GM04503 (cell line): Measurements from ENCODE around the gene GTPBP2.

Source experiments
- DNase-seq: peaks from one replicate; pipeline ENCODE4 v3.0.0-alpha.2; 2012; ENCODE audit warnings: low read depth

Gene GTPBP2

DNA sequence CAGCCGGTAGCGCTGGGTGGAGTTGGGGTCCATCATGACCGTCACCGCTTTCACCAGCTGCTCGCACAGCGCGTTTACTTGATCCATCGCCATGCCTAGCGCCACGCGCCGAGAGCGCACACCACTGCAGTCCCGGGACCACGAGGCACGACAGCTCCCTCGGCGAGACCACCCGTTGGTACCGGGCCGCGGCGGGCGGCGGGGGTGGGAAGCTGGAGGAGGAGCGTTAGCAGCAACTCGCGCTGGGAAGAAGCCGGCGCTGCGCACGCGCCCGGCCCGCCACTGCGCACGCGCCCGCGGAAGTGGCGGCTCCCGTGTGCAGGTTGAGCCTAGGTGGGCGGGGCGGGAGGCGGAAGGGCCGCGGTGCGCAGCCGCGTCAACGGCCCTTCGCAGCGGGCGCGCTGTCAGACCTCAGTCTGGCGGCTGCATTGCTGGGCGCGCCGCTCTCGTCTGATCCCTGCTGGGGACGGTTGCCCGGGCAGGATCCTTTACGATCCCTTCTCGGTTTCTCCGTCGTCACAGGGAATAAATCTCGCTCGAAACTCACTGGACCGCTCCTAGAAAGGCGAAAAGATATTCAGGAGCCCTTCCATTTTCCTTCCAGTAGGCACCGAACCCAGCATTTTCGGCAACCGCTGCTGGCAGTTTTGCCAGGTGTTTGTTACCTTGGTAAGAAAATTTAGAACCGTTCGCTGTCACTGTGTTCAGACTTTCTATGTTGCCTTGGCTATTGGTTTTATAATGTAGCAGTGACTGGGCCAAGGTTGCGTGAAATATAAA, 53.1 kb downstream of the GTPBP2 start, which contains the start of the genes POLH and XPO5:
POLH (plus strand) TSS at position 414 of the 780 bp plus-strand sequence. CDS start 6,135 bp downstream, outside the sequence.
XPO5 (minus strand) TSS at position 267 of the 780 bp plus-strand sequence; CDS start at position 93, 174 bp downstream.
- no peak for DNase-seq

GRCh38 chr6:43575105-43575771, 53.8 kb downstream of the GTPBP2 start:
- peak; percentile 2 for DNase-seq

DNA sequence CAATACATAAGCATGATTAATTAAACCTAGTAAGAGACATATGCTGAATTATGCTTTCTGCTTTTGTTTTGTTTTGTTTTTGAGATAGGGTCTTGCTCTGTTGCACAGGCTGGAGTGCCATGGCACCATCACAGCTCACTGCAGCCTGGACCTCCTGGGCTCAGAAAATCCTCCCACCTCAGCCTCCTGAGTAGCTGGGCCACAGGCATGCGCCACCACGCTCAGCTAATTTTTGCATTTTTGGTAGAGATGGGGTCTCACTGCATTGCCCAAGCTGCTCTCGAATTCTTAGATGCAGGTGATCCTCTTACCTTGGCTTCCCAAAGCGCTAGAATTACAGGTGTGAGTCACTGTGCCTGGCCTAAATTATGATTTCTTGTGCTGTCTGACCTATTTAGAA, 57.0 kb downstream of the GTPBP2 start:
- DNase-seq: no peak

GRCh38 chr6:43570876-43571441, 58.1 kb downstream of the GTPBP2 start:
- DNase-seq: no peak
